HEK293 (cell line): Measurements from ENCODE around the gene EXOC7.

Source experiments
- CTCF ChIP-seq: fragments of 450-650 bp; formaldehyde crosslinking; IDR thresholded peaks from 2 replicates; pipeline ENCODE4 v1.5.1; 2016; ENCODE audit warnings: missing biosample characterization, missing genetic modification characterization
- HOXD13 ChIP-seq: sonication (generic); formaldehyde crosslinking; IDR thresholded peaks from 2 replicates; pipeline ENCODE4 v1.8.0; 2022; ENCODE audit warnings: missing genetic modification reagents, borderline replicate concordance
- REST ChIP-seq: fragments of 450-650 bp; formaldehyde crosslinking; IDR thresholded peaks from 2 replicates; pipeline ENCODE4 v1.5.1; 2016; ENCODE audit warnings: missing biosample characterization, missing genetic modification characterization
- ZNF274 ChIP-seq, 2 experiments: fragments of 200-500 bp in 1 of 2; fragments of 450-650 bp in 1 of 2; sonication (Bioruptor generic) in 1 of 2; formaldehyde crosslinking in 1 of 2; IDR thresholded peaks; 2 replicates each; pipeline versions ENCODE4 v1.5.1 to v1.6.1; 2014 to 2016; ENCODE audit warnings: borderline replicate concordance in 1 of 2, inconsistent platforms in 1 of 2, low read length in 1 of 2, missing biosample characterization in 1 of 2, missing genetic modification characterization in 1 of 2
- ZNF302 ChIP-seq: fragments of 450-650 bp; formaldehyde crosslinking; IDR thresholded peaks from 2 replicates; pipeline ENCODE4 v1.5.1; 2016; ENCODE audit warnings: missing biosample characterization, missing genetic modification characterization, low read depth
- ZNF366 ChIP-seq: fragments of 450-650 bp; formaldehyde crosslinking; conservative IDR thresholded peaks from 2 replicates; pipeline ENCODE4 v1.5.1; 2016; ENCODE audit warnings: missing biosample characterization, missing genetic modification characterization
- ZNF510 ChIP-seq: fragments of 450-650 bp; formaldehyde crosslinking; IDR thresholded peaks from 2 replicates; pipeline ENCODE4 v1.5.1; 2018; ENCODE audit warnings: mild to moderate bottlenecking, missing genetic modification characterization, missing biosample characterization; ENCODE audit not compliant: insufficient replicate concordance
- ZNF518A ChIP-seq: fragments of 450-650 bp; formaldehyde crosslinking; conservative IDR thresholded peaks from 2 replicates; pipeline ENCODE4 v1.5.1; 2016; ENCODE audit warnings: low read depth, missing biosample characterization, missing genetic modification characterization
- ZNF548 ChIP-seq: fragments of 450-650 bp; formaldehyde crosslinking; IDR thresholded peaks from 2 replicates; pipeline ENCODE4 v1.5.1; 2016; ENCODE audit warnings: missing biosample characterization, missing genetic modification characterization
- ZNF585B ChIP-seq: fragments of 450-650 bp; formaldehyde crosslinking; IDR thresholded peaks from 2 replicates; pipeline ENCODE4 v1.5.1; 2016; ENCODE audit warnings: missing biosample characterization, missing genetic modification characterization
- ZNF621 ChIP-seq: fragments of 450-650 bp; formaldehyde crosslinking; IDR thresholded peaks from 2 replicates; pipeline ENCODE4 v1.5.1; 2017; ENCODE audit warnings: missing biosample characterization, missing genetic modification characterization
- ZNF830 ChIP-seq: fragments of 450-650 bp; IDR thresholded peaks from 2 replicates; pipeline ENCODE4 v1.5.0; 2018; ENCODE audit warnings: missing biosample characterization, missing genetic modification characterization, low read depth, mild to moderate bottlenecking, moderate library complexity
- ZSCAN18 ChIP-seq: fragments of 450-650 bp; formaldehyde crosslinking; IDR thresholded peaks from 2 replicates; pipeline ENCODE4 v1.5.1; 2016; ENCODE audit warnings: missing biosample characterization, missing genetic modification characterization
- TF ChIP-seq, protein P1 (sequence below): fragments of 450-650 bp; formaldehyde crosslinking; IDR thresholded peaks from 2 replicates; pipeline ENCODE4 v1.5.1; 2016; ENCODE audit warnings: missing biosample characterization, missing genetic modification characterization

- TF ChIP-seq ZNF510 (tag by site-specific recombination) = no peak
- no peak for TF ChIP-seq ZNF366 (tag by site-specific recombination)
- no peak for TF ChIP-seq HOXD13 (CRISPR knock-in tag)
- TF ChIP-seq CTCF (tag by site-specific recombination) = no peak
- TF ChIP-seq ZNF830 (tag by site-specific recombination) = no peak
- no peak for TF ChIP-seq ZNF585B (tag by site-specific recombination)
- no peak for TF ChIP-seq ZNF548 (tag by site-specific recombination)
- no peak for TF ChIP-seq ZSCAN18
- no peak for TF ChIP-seq ZNF274 (IDR thresholded peaks at IDR 0.05; ENCODE audit: low read length)
- TF ChIP-seq ZNF274 (tag by site-specific recombination; IDR thresholded peaks at IDR 0.05; ENCODE audit: borderline replicate concordance) = no peak
- no peak for TF ChIP-seq ZNF302 (tag by site-specific recombination)
- TF ChIP-seq REST (tag by site-specific recombination) = no peak
- TF ChIP-seq ZNF621 (tag by site-specific recombination) = no peak
- TF ChIP-seq, protein P1, sequence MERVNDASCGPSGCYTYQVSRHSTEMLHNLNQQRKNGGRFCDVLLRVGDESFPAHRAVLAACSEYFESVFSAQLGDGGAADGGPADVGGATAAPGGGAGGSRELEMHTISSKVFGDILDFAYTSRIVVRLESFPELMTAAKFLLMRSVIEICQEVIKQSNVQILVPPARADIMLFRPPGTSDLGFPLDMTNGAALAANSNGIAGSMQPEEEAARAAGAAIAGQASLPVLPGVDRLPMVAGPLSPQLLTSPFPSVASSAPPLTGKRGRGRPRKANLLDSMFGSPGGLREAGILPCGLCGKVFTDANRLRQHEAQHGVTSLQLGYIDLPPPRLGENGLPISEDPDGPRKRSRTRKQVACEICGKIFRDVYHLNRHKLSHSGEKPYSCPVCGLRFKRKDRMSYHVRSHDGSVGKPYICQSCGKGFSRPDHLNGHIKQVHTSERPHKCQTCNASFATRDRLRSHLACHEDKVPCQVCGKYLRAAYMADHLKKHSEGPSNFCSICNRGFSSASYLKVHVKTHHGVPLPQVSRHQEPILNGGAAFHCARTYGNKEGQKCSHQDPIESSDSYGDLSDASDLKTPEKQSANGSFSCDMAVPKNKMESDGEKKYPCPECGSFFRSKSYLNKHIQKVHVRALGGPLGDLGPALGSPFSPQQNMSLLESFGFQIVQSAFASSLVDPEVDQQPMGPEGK (tag by site-specific recombination) = no peak
- no peak for TF ChIP-seq ZNF518A (tag by site-specific recombination)
These were observed 36.4 kb upstream of the EXOC7 start for GRCh38 chr17:76139801-76140660.
